ENCODE measurements around the gene APBB2.
"Not testable (repeated sequence)": the region's sequence is repeated elsewhere in the genome, so short reads cannot be mapped to it uniquely, and the experiment has no call there.

APBB2 gene

DNA sequence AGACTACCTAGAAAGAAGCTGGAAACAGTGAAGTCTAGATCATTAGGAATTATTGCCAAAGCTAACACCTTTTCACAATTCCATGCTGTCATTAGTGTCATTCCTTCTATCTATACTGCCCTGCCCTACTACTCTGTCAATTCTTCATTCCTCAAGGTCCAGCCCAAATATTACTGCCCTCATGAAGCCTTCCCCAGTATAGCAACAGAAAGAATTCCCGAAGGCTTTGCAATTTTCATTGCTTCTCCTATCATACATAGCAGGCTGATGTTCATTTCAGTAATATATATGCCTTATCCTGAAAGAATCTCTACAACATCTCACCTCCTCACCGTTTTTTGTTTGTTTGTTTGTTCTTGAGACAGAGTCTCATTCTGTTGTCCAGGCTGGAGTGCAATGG, 63.9 kb downstream of the APBB2 start:
- Histone ChIP-seq H3K18ac (ENCODE audit: low read depth in 1 of 2, low read length in 2 of 2) (peak overlapping the region in 1 of 2 experiments; percentile 22), H2BK12ac (ENCODE audit: low read length in 2 of 2) (no peak overlapping the region)
- WGBS: 67% methylated on average over 2 of the region's 2 CpGs

DNA sequence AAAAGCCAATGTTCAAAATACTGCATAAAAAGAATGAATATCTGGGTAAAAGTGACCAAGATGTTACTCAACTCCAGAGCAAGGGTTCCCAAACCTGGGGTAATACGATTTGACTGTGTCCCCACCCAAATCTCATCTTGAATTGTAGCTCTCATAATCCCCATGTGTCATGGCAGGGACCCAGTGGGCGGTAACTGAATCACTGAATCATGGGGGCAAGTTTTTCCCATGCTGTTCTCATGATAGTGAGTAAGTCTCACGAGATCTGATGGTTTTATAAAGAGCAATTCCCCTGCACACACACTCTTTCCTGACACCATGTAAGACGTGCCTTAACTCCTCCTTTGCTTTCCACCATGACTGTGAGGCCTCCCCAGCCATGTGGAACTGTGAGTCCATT, 64.8 kb downstream of the APBB2 start:
- not testable (repeated sequence) for H3K79me1 ChIP-seq (replicated peaks; ENCODE audit: low read length, poor library complexity, severe bottlenecking); H2BK5ac ChIP-seq (ENCODE audit: low read depth, low read length, poor library complexity, severe bottlenecking); H4K8ac ChIP-seq (ENCODE audit: low read length); H3K14ac ChIP-seq (ENCODE audit: low read length in 2 of 2); H2BK12ac ChIP-seq (ENCODE audit: low read length in 2 of 2); H2BK120ac ChIP-seq (ENCODE audit: low read depth, low read length); H4K91ac ChIP-seq (ENCODE audit: low read length); H2AFZ ChIP-seq (ENCODE audit: low read depth, low read length); H2BK15ac ChIP-seq (ENCODE audit: low read depth, poor library complexity, severe bottlenecking); H3K18ac ChIP-seq (ENCODE audit: low read depth in 1 of 2, low read length in 2 of 2); DNase-seq; H3K4me2 ChIP-seq (ENCODE audit: low read length, poor library complexity, severe bottlenecking); H3K27ac ChIP-seq (ENCODE audit: low read length, poor library complexity, severe bottlenecking); H3K23ac ChIP-seq (ENCODE audit: low read length in 2 of 2); H3K9ac ChIP-seq (ENCODE audit: low read length); H3K4me3 ChIP-seq (ENCODE audit: insufficient read depth in 1 of 2, low read depth in 1 of 2, low read length in 2 of 2); H3K4ac ChIP-seq (ENCODE audit: low read depth in 1 of 2, low read length in 2 of 2); H3K36me3 ChIP-seq (ENCODE audit: control insufficient read depth in 1 of 2, insufficient read depth in 2 of 2, low read depth in 1 of 2, low read length in 2 of 2); H2AK5ac ChIP-seq (ENCODE audit: low read length, severe bottlenecking); H3K9me3 ChIP-seq (ENCODE audit: control insufficient read depth, low read length); H3K27me3 ChIP-seq (ENCODE audit: control insufficient read depth in 1 of 2, insufficient read depth in 1 of 2, low read length in 2 of 2)
- peaks cover 12% of the 10 kb centered on the region for H3K4me1 ChIP-seq (ENCODE audit: control insufficient read depth, insufficient read depth, low read depth, low read length)
- 95% methylated on average over 4 of the region's 4 CpGs for WGBS

More for the DNA sequence above, 63.9 kb downstream of the APBB2 start:
- H3K4me1 ChIP-seq (ENCODE audit: control insufficient read depth, insufficient read depth, low read depth, low read length): peaks cover 8% of the 10 kb centered on the region
- H3K27me3 ChIP-seq (ENCODE audit: control insufficient read depth in 1 of 2, insufficient read depth in 1 of 2, low read length in 2 of 2): no peaks in the 10 kb centered on the region
- H4K8ac ChIP-seq (ENCODE audit: low read length): no peak overlapping the region
- H2AK5ac ChIP-seq (ENCODE audit: low read length, severe bottlenecking): no peak overlapping the region
- no peak overlapping the region for H2BK120ac ChIP-seq (ENCODE audit: low read depth, low read length)
- H3K4me2 ChIP-seq (ENCODE audit: low read length, poor library complexity, severe bottlenecking): no peak overlapping the region
- no peak overlapping the region for H2AFZ ChIP-seq (ENCODE audit: low read depth, low read length)
- no peaks in the 10 kb centered on the region for H3K36me3 ChIP-seq (ENCODE audit: control insufficient read depth in 1 of 2, insufficient read depth in 2 of 2, low read depth in 1 of 2, low read length in 2 of 2)
- H3K9ac ChIP-seq (ENCODE audit: low read length): no peak overlapping the region
- H3K23ac ChIP-seq (ENCODE audit: low read length in 2 of 2): no peak overlapping the region
- H3K27ac ChIP-seq (ENCODE audit: low read length, poor library complexity, severe bottlenecking): no peak overlapping the region
- H3K4me3 ChIP-seq (ENCODE audit: insufficient read depth in 1 of 2, low read depth in 1 of 2, low read length in 2 of 2): no peak overlapping the region
- H2BK5ac ChIP-seq (ENCODE audit: low read depth, low read length, poor library complexity, severe bottlenecking): no peak overlapping the region
- H2BK15ac ChIP-seq (ENCODE audit: low read depth, poor library complexity, severe bottlenecking): no peak overlapping the region
- H3K14ac ChIP-seq (ENCODE audit: low read length in 2 of 2): no peak overlapping the region
- H4K91ac ChIP-seq (ENCODE audit: low read length): no peak overlapping the region
- peaks cover 6% of the 10 kb centered on the region for H3K79me1 ChIP-seq (replicated peaks; ENCODE audit: low read length, poor library complexity, severe bottlenecking)
- no peaks in the 10 kb centered on the region for H3K9me3 ChIP-seq (ENCODE audit: control insufficient read depth, low read length)
- DNase-seq: no peak
- H3K4ac ChIP-seq (ENCODE audit: low read depth in 1 of 2, low read length in 2 of 2): no peak overlapping the region

DNA sequence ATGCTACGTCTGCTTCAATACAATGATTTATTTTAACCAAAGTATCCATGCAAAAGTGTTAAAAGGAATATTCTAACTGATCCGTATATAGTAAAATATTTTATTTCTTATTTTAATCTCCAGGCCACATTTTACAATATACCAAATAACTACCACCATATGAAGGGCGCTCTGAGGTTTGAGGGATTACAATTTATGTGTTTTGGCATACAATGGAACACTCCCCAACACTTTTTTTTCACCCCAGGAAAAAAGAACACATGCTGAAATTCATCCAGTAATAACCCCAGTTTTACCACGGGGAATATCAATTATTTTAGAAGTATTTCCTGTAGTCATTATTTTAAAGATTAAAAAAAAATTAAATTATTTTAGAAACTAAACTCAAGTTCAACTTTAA, 65.4 kb downstream of the APBB2 start:
- Histone ChIP-seq H3K4me2 (ENCODE audit: low read length, poor library complexity, severe bottlenecking) (no peak overlapping the region), H3K79me1 (replicated peaks; ENCODE audit: low read length, poor library complexity, severe bottlenecking) (peaks cover 8% of the 10 kb centered on the region), H3K27me3 (ENCODE audit: control insufficient read depth in 1 of 2, insufficient read depth in 1 of 2, low read length in 2 of 2) (no peaks in the 10 kb centered on the region), H2AK5ac (ENCODE audit: low read length, severe bottlenecking) (no peak overlapping the region), H3K4me3 (ENCODE audit: insufficient read depth in 1 of 2, low read depth in 1 of 2, low read length in 2 of 2) (no peak overlapping the region), H3K4ac (ENCODE audit: low read depth in 1 of 2, low read length in 2 of 2) (no peak overlapping the region), H3K14ac (ENCODE audit: low read length in 2 of 2) (no peak overlapping the region), H2BK12ac (ENCODE audit: low read length in 2 of 2) (no peak overlapping the region), H2BK120ac (ENCODE audit: low read depth, low read length) (no peak overlapping the region), H2BK15ac (ENCODE audit: low read depth, poor library complexity, severe bottlenecking) (no peak overlapping the region), H4K8ac (ENCODE audit: low read length) (no peak overlapping the region), H3K9ac (ENCODE audit: low read length) (no peak overlapping the region), H3K23ac (ENCODE audit: low read length in 2 of 2) (no peak overlapping the region), H2BK5ac (ENCODE audit: low read depth, low read length, poor library complexity, severe bottlenecking) (no peak overlapping the region), H4K91ac (ENCODE audit: low read length) (no peak overlapping the region), H3K36me3 (ENCODE audit: control insufficient read depth in 1 of 2, insufficient read depth in 2 of 2, low read depth in 1 of 2, low read length in 2 of 2) (no peaks in the 10 kb centered on the region), H3K27ac (ENCODE audit: low read length, poor library complexity, severe bottlenecking) (no peak overlapping the region), H3K4me1 (ENCODE audit: control insufficient read depth, insufficient read depth, low read depth, low read length) (peaks cover 12% of the 10 kb centered on the region), H3K18ac (ENCODE audit: low read depth in 1 of 2, low read length in 2 of 2) (no peak overlapping the region), H2AFZ (ENCODE audit: low read depth, low read length) (no peak overlapping the region), H3K9me3 (ENCODE audit: control insufficient read depth, low read length) (no peaks in the 10 kb centered on the region)
- no CpG with 5 or more reads among the region's 4 CpGs for WGBS
- no peak for DNase-seq

DNA sequence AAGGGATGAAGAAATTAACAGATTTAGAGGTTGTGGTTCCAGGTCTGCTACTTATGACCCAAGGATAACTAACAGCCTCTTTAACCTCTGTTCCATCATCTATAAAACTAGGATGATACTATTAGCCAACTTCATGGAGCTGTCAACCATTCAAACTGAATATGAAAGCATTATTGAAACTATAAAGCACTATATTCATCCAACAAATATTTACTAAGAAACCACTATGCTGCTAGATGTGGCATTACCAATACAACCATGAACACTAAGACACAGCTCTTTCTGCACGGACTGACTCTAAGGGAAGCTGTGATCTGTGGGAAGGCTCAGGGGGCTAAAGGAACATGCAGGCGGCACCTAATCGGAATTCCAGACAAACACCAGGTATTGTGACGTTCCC, 66.0 kb downstream of the APBB2 start:
- H3K14ac ChIP-seq (ENCODE audit: low read length in 2 of 2): no peak overlapping the region
- H3K4me3 ChIP-seq (ENCODE audit: insufficient read depth in 1 of 2, low read depth in 1 of 2, low read length in 2 of 2): no peak overlapping the region
- no peaks in the 10 kb centered on the region for H3K36me3 ChIP-seq (ENCODE audit: control insufficient read depth in 1 of 2, insufficient read depth in 2 of 2, low read depth in 1 of 2, low read length in 2 of 2)
- H2AFZ ChIP-seq (ENCODE audit: low read depth, low read length): no peak overlapping the region
- no peak for DNase-seq
- peak overlapping the region in 1 of 2 experiments; percentile 63 for H2BK12ac ChIP-seq (ENCODE audit: low read length in 2 of 2)
- no peaks in the 10 kb centered on the region for H3K9me3 ChIP-seq (ENCODE audit: control insufficient read depth, low read length)
- 90% methylated on average over 4 of the region's 4 CpGs for WGBS
- no peak overlapping the region for H3K23ac ChIP-seq (ENCODE audit: low read length in 2 of 2)
- no peak overlapping the region for H2BK5ac ChIP-seq (ENCODE audit: low read depth, low read length, poor library complexity, severe bottlenecking)
- peaks cover 8% of the 10 kb centered on the region for H3K79me1 ChIP-seq (replicated peaks; ENCODE audit: low read length, poor library complexity, severe bottlenecking)
- H3K27me3 ChIP-seq (ENCODE audit: control insufficient read depth in 1 of 2, insufficient read depth in 1 of 2, low read length in 2 of 2): no peaks in the 10 kb centered on the region
- H3K4me2 ChIP-seq (ENCODE audit: low read length, poor library complexity, severe bottlenecking): no peak overlapping the region
- H2AK5ac ChIP-seq (ENCODE audit: low read length, severe bottlenecking): no peak overlapping the region
- H2BK15ac ChIP-seq (ENCODE audit: low read depth, poor library complexity, severe bottlenecking): no peak overlapping the region
- no peak overlapping the region for H3K9ac ChIP-seq (ENCODE audit: low read length)
- H3K4me1 ChIP-seq (ENCODE audit: control insufficient read depth, insufficient read depth, low read depth, low read length): peaks cover 13% of the 10 kb centered on the region
- no peak overlapping the region for H4K91ac ChIP-seq (ENCODE audit: low read length)
- H3K4ac ChIP-seq (ENCODE audit: low read depth in 1 of 2, low read length in 2 of 2): peak overlapping the region in 1 of 2 experiments; percentile 22
- peak overlapping the region in 1 of 2 experiments; percentile 48 for H3K18ac ChIP-seq (ENCODE audit: low read depth in 1 of 2, low read length in 2 of 2)
- no peak overlapping the region for H4K8ac ChIP-seq (ENCODE audit: low read length)
- H3K27ac ChIP-seq (ENCODE audit: low read length, poor library complexity, severe bottlenecking): no peak overlapping the region
- no peak overlapping the region for H2BK120ac ChIP-seq (ENCODE audit: low read depth, low read length)

All from mesenchymal stem cell (in vitro differentiated cells and primary cell).